ENCODE measurements around the gene FAM227A. TPM values are rescaled to one million over a fixed set of nuclear protein-coding genes. Genes with fewer than 3 reads are reported as not detected.

Gene FAM227A
- total and polyA plus RNA-seq, 2 of the 8 experiments (the other 6 are each of a cell fraction or from before 2014, with no cell fraction given) = 2.1 to 3.9 TPM

- TF ChIP-seq E2F6 (IDR thresholded peaks at IDR 0.05) (no peak), CREB1 (IDR thresholded peaks at IDR 0.05) (no peak)
Measured at GRCh38 chr22:38699143-38699542, 43.0 kb upstream of the FAM227A start (continued).
